A172 (cell line): ENCODE results near the gene CCM2. TPM values are rescaled to one million over a fixed set of nuclear protein-coding genes. Genes with fewer than 3 reads are reported as not detected.

Experiments used
- DNase-seq: peaks from one replicate; pipeline ENCODE4 v3.0.0-alpha.2; 2015; ENCODE audit warnings: low spot score
- total RNA-seq: library from RNA; depleted of rRNA; stranded (reverse); fragments of >200 nt; shearing (Covaris generic); gene quantifications from 2 replicates; pipeline ENCODE4 v1.2.3, GENCODE V29; 2014; rRNA removed

CCM2 gene
- 67.4 and 70.8 TPM in 2 replicates for total RNA-seq

DNA sequence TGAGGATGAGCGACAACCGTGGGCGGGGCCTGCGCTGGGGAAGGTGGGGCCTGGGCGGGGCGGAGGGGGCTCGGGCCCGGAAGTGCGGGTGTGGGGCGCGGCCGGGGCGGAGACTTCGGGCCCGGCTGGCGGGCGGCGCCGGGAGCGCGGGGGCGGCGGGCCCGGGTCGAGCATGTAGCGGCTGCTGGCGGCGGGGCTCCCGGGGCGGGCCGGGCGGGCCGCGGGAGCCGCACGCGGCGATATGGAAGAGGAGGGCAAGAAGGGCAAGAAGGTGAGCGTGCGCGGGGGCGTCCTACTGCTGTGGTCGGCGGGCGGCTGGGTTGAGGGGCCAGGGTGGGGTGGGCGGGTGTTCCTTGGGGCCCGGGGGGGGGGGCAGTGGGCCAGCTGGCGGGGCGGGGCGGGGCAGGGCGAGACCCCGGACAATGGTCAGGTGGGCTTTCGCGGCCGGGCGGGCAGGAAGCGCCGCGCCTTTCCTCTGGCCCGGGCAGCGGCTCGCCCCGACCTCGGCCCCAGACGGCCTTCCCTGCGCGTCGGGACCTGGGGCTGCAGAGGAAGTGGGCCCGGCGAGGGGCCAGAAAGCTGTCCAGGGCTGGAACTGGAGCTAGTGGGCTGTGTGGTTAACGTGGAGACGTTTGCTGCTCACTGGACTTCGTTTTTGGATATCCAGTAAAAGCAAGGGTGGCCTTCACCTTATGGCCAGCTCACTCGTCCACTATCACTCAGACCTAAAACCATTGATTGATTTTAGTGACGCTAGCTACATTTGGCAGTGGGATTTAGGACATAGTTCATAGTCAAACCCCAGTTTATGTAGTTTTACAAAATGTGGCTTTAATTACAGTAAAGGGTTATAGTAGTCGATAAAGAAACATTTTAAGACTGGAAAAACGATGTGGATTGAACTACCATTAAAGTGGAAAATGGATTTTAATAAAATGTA is at the start of gene CCM2:
Gene CCM2 (plus strand): TSS at position 109 of the 940 bp plus-strand sequence. CDS start 133 bp downstream, at position 242.
- peak; percentile 48 for DNase-seq

DNA sequence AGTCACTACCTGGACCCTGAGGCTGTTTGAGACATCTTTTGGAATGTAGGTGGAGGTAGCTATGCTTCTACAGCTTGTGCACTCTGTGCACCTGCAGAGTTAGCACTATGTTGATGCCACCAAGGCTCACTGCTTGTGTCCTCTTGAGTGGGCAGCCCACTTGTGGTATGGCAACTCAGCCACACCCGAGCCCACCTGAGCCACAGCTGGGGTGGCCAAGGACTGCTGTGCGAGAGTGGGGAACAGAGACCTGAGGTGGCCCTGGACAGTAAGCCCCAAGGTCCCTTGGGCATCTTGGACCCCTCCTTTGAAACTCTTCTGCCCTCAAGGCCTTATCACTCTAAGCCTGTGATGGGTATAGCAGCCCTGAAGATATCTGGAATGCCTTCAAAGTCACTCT is 46.8 kb upstream of the CCM2 start:
- no peak for DNase-seq

DNA sequence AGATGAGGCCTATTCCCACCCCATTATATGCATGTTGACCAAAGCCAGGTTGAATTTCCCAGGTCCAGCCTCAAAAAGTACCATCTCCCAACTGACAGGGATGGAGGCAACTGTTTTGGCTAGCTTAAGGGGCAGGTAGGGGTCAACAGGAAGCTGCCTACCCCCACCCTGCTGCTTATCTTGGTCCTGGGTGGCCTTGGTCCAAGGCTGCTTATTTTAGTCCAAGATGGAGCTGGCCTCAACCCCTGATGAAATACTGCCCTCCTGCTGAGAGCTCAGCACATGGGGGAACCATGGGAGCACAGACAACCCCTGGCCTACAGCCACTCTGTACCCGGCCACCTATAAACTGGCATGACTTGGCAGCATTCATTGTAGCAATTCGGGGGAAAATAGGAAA is 44.3 kb upstream of the CCM2 start:
- DNase-seq: no peak

DNA sequence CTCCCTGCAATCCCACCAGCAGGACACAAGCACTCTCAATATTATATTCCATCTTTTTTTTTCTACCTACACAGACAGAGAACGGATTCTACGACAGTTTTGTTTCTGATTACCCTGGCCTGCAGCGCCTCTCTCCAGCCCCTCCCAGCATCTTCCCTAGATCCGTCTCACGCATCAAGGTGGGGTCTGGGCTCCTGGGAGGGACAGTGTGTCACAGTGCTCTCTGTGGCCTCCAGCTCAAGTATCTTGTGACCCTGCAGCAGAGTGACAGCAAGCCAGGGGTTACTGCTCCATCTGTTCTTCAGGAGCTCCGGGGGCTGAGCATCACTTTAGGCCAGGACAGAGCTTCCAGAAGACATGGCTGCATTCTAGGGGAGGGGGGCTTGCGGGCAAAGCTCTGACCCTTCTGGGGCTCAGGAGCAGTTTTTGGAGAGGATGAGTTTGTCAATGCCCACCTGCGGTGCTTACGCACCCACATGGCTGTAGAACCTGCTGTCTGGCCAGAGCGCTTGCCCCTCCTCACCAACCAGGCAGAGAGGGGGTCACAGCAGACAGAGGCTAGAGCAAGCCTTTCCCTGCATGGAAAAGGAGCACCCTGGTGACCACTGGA is 43.7 kb upstream of the CCM2 start:
- no peak for DNase-seq

DNA sequence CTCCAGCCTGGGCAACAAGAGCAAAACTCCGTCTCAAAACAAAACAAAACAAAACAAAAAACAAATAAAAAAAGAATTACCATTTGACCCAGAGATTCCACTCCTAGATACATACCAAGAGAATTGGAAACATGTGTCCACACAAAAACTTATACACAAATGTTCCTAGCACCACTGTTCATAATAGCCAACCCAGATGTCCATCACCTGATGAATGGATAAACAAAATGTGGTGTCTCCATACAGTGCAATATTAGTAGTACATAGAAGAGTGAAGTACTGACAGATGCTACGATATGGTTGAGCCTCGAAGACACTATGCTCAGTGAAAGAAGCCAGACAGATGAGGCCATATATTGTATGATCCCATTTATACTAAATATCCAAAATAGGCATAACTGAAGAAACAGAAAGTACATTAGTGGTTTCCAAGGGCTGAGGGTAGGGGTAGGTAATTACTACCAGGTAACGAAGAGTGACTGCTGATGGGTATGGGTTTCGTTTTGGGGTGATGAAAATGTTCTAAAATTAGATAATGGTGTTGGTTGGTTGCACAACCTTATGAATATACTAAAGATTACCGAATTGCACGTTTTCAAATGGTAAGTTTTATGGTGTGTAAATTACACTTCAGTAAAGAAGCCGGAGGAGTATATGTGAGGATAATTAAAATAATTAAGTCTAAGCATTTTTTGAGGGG is 41.2 kb upstream of the CCM2 start:
- DNase-seq: no peak

DNA sequence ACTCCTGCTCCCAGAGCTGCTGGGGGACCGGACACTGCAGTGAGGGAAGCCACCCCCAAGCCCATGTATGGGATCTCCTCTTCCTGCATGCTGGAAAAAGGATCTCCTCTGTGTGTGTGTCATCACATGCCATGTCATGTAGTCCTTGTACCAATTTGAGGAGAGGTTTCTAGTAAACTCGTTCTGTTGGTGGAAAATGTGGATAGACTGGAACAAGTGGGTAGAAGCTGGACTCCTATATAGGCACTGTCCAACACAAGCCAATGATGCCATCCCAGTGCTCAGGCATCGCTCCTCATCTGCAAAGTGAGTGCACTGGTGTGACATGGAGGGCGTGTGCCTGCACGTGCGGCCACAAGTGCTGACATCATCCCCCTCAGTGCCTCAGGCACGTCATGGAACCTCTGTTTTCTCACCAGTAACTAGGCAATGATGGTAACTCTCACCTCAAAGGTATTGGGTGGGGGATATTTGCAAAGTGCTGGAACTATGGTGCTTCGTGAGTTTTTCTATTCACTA is 40.5 kb upstream of the CCM2 start:
- peak; percentile 28 for DNase-seq

DNA sequence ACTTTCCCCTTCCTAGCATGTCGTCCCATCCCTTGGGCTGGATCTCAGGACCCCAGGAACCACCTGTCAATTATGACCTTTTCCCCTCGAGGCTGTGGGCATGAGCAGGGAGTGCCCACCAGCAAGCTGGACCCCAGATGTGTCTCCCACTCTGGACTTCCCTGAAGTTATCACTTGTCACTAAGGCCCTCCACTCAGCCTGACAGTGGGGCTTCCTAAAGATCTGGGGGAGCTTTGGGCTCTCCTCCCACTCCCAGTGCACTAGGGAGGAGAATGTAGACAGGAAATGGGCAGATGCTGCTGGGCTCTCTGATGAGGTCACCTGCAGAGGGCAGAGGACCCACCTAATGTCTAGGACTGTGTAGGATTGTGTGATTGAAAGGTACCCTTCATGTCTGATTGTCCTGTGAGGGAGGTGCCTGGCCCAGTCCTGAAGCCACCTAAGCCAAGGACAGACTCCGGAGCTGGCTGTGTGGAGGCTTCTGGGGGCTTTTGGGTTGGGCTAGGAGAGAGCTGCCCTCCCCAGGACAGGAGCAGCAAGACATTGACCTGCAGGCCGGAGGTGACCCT is 39.9 kb upstream of the CCM2 start:
- DNase-seq: no peak

DNA sequence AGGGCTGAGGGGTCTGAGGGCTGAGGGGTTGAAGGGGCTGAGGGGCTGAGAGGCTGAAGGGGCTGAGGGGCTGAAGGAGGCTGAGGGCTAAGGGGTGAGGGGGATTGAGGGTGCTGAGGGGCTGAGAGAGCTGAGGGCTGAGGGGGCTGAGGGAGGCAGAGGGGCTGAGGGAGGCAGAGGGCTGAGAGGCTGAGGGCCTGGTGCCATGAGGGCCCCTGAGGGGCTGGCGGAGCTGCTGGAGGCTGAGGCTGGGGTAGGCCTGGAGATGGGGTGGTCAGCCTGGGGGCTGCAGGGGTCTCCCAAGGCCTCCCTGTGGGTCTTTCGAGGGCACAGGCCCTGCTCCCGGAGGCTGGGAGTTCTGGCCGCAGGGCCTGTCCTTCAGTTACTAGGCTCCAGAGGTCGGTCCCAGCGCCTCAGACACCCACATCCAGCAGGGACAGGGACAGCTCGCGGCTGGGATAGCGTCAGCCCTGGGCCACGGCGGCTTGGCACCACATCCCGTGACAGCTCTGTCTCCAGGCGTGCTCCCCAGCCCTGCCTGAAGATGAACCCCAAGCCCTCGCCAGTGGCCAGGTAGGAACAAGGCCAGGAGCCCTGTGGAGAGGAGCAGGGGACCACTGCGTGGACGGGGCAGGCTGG is 38.0 kb upstream of the CCM2 start:
- no peak for DNase-seq

DNA sequence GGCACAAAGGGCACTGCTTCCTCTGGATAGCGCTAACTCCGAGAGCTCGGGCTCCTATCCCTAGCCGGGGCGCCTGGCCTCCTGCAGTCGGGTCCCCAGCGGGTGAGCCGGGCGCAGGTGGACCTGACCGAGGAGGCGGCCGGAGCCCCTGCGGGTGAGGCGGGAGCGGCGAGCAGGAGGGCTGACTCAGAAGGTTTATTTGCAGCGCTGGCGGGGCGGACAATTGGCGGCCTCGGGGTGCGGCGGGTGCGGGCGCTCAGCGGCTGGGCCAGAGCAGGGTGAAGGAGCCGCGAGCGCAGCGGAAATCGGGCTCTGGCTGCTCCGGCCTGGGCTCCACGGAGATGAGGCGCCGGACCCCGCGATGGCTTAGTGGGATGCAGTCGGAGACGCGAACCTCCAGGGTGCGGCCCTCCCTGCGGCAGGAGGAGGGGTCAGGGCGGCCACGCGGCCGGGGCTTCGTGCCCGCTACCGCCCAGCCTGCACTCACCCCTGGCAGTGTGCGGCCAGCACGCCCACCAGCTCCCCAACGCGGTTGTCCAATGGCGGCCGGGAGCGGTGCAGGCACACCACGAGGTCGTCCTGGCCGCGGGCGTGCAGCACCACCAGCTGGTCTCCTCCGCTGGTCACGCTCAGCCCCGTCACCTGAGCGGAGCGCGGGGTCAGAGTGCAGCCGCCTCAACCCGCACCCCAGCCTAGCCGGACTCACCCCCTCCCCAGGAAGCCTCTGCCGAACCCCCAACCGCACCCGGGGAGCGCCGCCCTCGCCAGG is 37.3 kb upstream of the CCM2 start:
- DNase-seq: no peak

DNA sequence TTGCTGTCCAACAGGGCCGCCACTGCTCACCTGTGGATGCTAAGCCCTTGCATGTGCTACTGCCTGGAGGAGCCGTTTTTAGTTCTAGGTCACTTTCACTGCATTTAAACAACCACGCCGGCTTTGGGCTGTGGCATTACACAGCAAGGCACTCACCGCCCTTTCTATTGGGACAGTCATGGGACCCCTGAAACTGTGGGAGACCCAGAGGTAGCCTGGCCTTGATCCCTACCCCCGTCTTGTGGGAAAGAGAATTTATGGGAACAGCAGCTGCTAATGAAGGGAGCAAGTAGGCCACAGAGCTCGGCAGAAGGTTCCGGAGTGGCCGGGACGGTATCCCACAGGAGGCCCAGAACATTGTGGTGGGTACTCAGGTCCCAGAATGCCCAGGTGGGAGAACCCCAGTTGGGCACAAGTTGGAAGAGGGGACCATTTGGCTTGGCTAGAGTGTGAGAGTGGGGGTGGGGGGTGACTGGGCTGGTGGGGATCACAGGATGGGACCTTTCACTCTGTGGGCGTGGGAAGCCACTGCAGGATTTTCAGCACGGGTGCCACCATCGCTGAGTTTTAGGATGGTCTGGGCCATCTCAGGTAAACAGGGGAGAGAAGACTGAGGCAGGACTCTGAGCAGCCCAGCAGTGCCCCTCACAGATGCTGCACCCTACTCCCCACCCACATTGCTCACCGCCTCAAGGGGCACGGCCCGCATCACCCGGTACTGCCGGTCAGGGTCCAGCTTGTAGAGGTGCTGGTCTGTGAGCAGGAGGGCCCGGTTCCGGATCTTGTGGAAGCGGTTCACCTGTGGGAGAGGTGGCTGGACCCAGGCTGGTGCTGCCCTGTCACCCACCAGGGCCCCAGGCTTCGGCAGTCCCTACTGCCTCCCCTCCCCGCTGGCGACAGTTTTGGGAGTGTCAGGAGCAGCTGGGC is 36.4 kb upstream of the CCM2 start:
- DNase-seq: no peak

DNA sequence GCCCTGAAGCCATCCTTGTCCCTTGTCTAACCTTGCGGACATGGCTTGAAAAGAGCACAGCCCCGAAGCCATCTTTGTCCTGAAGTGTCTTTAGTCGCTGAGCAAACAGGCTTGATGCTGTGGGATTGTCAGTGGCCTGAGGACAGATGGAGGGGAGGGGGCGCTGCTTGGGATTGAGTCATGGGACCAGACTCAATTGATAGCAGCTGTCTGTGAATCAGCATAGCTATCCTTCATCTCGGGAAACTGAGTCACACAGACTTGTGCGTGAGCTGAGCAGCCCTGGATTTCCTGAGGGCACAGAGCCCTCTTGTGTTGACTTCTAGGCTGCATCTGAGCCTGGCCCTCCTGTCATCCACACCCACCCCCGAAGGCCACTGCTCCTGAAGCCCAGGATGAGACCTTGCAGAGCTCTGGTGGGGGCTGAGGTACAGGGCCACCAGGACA is 35.6 kb upstream of the CCM2 start:
- no peak for DNase-seq

DNA sequence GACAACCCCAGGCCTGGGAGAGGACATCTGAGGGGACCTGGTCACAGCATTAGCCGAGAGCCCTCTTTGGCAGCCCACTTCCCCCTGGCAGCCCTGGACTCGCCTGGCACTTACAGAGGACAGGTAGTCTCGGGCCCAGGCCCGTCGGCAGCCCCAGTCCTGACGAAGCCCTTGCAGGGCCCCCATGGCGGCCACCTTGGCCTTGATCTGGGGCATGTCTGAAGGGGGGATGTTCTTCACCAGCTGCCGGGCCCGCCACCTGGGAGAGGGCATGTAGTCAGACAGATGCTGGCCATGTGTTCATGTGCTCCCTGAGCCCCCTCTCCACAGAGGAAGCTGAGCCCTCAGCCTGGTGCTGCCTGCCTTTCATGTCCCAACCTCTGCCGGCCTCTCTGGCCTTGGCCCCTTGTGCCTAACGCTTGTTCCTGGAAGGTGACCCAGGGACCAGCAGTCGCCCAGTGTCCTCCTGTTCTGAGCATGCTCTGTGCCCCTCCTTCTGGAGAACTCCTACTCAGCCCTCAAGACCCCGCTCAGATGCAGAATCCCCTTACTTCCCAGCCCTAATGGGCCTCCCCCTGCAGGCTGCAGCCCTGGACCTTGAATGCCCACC is 35.1 kb upstream of the CCM2 start:
- DNase-seq: no peak

DNA sequence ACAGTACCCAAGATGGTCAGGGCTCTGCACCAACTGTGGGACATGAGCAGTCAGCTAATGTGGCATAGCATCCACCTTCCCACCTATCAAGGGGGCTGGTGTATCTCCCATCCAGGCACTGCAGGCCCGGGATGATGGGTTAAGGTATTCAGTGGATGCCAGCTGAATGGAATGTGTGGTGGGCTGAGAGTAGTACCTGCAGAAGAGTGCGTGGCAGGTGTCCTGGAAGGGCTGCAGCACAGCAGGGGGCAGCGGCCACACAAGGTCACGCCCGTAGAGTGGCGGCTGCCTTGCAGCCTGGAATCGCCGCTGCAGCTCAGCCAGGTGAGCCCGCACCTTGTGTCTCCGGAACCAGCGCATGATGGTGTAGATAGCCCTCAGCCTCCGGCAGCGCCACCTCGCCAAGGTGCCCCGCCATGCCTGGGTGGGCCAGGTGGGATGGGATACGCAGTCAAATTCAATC is 34.5 kb upstream of the CCM2 start:
- DNase-seq: no peak

DNA sequence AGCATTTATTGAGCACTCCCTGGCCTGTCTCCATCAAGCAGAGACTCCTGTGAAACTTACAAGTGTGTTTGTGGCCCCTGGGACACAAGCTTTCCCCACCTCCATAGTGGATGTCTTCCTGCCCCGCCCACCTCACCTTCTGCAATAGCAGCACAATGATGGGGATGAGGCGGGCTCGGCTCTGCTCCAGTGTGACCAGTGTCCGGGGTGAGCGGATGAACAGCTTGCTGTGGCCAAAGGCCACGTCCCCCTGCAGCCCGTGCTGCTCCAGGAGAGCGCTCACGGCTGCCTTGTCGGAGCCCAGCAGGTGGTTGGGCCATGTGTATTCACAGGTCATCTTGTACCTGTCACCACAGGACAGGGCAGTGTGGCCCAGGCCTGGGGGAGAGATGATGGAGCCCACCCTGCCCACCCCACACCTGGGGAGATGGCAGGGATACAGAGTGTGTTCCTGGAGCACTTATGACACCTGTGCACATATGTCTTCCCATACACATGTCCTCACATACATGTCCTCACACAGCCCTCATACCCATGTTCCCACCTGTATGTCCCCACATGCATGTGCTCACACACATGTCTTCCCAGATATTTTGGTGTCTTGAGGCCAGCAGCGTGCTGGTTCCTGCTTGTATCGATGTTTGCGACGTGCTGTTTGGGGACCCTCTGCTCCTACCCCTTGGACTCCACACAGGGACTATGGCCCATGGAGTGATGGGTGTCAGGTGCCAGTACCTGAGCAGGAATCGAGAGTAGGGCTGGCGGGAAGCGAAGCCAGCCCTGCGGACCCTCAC is 33.9 kb upstream of the CCM2 start:
- no peak for DNase-seq

DNA sequence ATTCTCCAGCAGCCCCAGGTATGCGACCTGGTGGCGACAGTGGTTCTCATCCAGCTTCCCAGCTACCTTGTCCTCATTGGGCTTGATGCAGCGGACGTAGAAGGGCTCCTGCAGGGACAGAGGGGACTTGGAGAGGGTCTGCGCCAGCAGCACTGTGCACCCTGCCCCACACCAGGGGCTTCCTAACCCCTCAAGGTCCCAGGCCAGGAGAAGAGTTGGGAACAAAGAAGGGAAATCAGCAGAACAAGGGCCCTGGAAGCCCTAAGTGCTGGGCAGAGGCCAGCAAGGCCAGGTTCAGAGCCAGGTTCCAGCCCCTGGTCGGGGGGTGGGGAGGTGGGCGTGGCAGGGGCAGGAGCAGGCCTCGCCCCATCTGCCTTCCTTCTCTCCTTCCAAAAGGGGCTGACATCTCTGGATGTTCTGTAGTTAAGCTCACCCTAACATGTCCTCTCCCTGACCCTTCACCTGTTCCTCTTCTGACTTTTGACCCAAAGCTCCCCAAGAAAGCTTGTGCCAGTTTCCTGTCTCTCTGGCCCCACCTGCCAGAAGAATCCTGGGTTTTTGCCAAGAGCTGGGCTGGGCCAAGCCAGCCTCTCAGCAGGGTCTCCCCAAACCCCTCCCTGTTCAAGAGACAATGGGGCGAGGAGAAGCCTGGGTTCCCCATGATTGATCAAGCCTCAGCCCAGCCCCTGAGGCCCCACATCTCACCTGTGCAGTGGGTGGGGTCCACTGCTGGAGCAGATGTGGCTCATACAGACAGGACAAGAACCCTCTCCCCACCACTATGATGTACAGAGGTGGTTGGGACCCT is 33.1 kb upstream of the CCM2 start:
- DNase-seq: no peak

DNA sequence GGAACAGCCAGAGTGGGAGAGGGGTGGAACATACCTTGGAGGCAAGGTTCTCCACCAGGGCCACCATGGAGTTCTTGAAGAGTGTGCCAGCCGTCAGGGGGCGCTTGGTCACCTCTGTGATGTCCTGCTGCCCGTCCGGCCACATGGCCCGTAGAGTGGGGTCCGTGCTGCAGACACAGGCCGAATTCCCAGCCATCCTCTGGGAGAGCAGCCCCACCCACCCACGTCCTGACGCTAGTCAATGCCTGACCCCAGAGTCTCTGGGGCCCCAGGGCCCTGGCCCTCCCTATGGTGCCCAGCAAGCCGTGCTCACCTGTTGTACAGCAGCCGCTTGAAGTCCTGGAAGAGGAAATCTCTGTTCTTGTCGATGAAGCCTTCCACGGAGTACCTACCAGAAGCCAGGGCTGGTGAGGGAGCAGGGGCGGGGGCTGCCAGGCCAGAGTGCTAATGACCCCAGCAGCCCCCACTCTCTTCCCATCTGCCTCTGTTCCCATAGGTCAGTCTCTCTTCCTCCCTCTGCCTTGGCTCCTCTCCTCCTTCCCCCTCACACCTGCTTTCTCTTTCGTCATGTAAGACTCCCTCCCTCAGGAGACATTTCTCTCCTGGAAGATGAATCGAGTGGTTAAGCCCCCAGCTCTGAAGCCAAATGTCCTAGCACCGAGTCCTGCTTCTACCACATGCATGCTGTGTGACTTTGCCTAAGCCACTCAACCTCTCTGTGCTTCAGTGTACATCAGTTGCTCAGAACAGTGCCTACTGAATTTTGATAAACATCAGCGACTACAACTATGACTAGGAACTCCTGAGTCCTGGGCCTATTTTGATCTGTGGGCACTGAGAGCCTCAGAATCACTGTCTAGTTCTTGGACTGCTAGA is 32.2 kb upstream of the CCM2 start:
- DNase-seq: no peak
